B cell (primary cell): ENCODE measurements around the gene EGF.

Experiments
- CTCF ChIP-seq: fragments of 200-600 bp; IDR thresholded peaks from one replicate; pipeline ENCODE4 v1.8.0; 2022; ENCODE audit warnings: antibody characterized with exemption, mild to moderate bottlenecking
- EZH2 ChIP-seq: IDR thresholded peaks from 2 replicates; pipeline ENCODE4 v1.6.1; 2012; ENCODE audit warnings: borderline replicate concordance, low read depth, mild to moderate bottlenecking, moderate library complexity, low read length; ENCODE audit not compliant: insufficient read depth, poor library complexity, severe bottlenecking

- TF ChIP-seq CTCF, result no peak
- TF ChIP-seq EZH2, result no peak
Observed at GRCh38 chr4:109973529-109973905, 60.8 kb downstream of the EGF start.
